C4-2B (cell line): ENCODE results near the gene LRRN4CL.

ENCODE experiments used
- CTCF ChIP-seq: fragments of 450-650 bp; conservative IDR thresholded peaks from 2 replicates; pipeline ENCODE4 v1.5.1; 2017; ENCODE audit warnings: mild to moderate bottlenecking
- ZFX ChIP-seq: fragments of 450-650 bp; IDR thresholded peaks from 2 replicates; pipeline ENCODE4 v1.6.1; 2017

- no peak for TF ChIP-seq CTCF
- TF ChIP-seq ZFX, result no peak
Observed at GRCh38 chr11:62712276-62712812, 23.0 kb upstream of the LRRN4CL start.
